A549 (cell line): Measurements from ENCODE around the gene DISP3.

ENCODE experiments used
- CEBPB ChIP-seq, 2 experiments: fragments of >200 bp in 1 of 2; sonication (Bioruptor Twin) in 1 of 2; formaldehyde crosslinking in 1 of 2; IDR thresholded peaks; 2 replicates each; pipeline ENCODE4 v1.6.1; 2012 to 2016
- CTCF ChIP-seq: fragments of >200 bp; sonication (Bioruptor Twin); formaldehyde crosslinking; IDR thresholded peaks from 3 replicates; pipeline ENCODE4 v1.5.1; 2016
- FOSB ChIP-seq: fragments of 250-450 bp; sonication (Bioruptor Pico); IDR thresholded peaks from 2 replicates; pipeline ENCODE4 v1.5.0; 2020; ENCODE audit warnings: mild to moderate bottlenecking, moderate library complexity
- HDAC2 ChIP-seq: fragments of 200-600 bp; sonication (generic); IDR thresholded peaks from 2 replicates; pipeline ENCODE4 v1.6.1; 2016
- HOXA7 ChIP-seq: fragments of 250-450 bp; sonication (Bioruptor Pico); IDR thresholded peaks from 2 replicates; pipeline ENCODE4 v1.5.0; 2020; ENCODE audit warnings: mild to moderate bottlenecking, moderate library complexity
- MAX ChIP-seq: IDR thresholded peaks from 2 replicates; pipeline ENCODE4 v1.6.1; 2012
- MYC ChIP-seq: IDR thresholded peaks from 2 replicates; pipeline ENCODE4 v1.6.1; 2012; ENCODE audit warnings: mild to moderate bottlenecking, inconsistent platforms, low read length, improper control_type of control experiment, borderline replicate concordance
- TP53 ChIP-seq: fragments of 250-450 bp; sonication (Bioruptor Pico); IDR thresholded peaks from 2 replicates; pipeline ENCODE4 v1.5.0; 2021; ENCODE audit warnings: mild to moderate bottlenecking, moderate library complexity
- ZFP36 ChIP-seq: fragments of 450-650 bp; IDR thresholded peaks from 2 replicates; pipeline ENCODE4 v1.6.1; 2014; ENCODE audit warnings: borderline replicate concordance; ENCODE audit not compliant: partially characterized antibody
- TF ChIP-seq, protein P1 (sequence below): fragments of 450-650 bp; IDR thresholded peaks from 2 replicates; pipeline ENCODE4 v1.6.1; 2014; ENCODE audit warnings: antibody characterized with exemption

DNA sequence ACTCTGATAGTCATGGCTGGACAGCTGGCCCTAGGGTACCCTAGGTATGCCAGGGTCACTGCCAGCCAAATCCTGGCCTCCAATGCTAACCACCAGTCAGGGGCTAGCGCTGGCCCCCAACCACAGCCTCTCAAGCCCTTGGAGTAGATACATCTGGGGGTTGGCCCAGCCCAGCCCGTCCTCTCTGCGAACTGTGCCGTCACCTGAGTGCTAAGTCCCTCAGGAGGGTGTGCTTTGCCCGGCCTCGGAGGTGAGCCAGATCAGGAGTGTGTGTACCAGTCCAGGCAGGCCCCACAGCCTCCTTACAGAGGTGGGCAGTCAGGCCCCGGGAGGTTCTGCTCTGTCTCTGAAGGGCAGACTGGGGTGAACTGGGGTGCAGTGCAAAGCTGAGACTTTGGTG lies 34.0 kb upstream of the DISP3 start:
- TF ChIP-seq CTCF, result no peak
- TF ChIP-seq, protein P1, sequence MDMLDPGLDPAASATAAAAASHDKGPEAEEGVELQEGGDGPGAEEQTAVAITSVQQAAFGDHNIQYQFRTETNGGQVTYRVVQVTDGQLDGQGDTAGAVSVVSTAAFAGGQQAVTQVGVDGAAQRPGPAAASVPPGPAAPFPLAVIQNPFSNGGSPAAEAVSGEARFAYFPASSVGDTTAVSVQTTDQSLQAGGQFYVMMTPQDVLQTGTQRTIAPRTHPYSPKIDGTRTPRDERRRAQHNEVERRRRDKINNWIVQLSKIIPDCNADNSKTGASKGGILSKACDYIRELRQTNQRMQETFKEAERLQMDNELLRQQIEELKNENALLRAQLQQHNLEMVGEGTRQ, result no peak
- no peak for TF ChIP-seq HDAC2
- TF ChIP-seq MAX, result no peak
- no peak for TF ChIP-seq MYC
- no peak for TF ChIP-seq FOSB (CRISPR knock-in tag)
- no peak for TF ChIP-seq TP53 (CRISPR knock-in tag)
- no peak for TF ChIP-seq CEBPB (IDR thresholded peaks at IDR 0.05)
- no peak for TF ChIP-seq HOXA7 (CRISPR knock-in tag)
- no peak for TF ChIP-seq ZFP36
